ENCODE measurements around the gene GRWD1. TPM values are rescaled to one million over a fixed set of nuclear protein-coding genes. Genes with fewer than 3 reads are reported as not detected.

Gene GRWD1
- total and polyA plus RNA-seq, 2 of the 4 experiments (the other 2 are of a cell fraction), result 22.0 to 22.5 TPM

- no peak overlapping the region for H3K23ac ChIP-seq (ENCODE audit: low read depth, low read length)
- H2BK20ac ChIP-seq (ENCODE audit: low read depth, low read length), result no peak overlapping the region
- H2AFZ ChIP-seq (replicated peaks; ENCODE audit: low read length, poor library complexity), result peak overlapping the region; percentile 21
- no peak for ATAC-seq (ENCODE audit: low read depth)
- no peak overlapping the region for H4K91ac ChIP-seq (ENCODE audit: insufficient read depth, low read depth, low read length)
- no peaks in the 10 kb centered on the region for H3K36me3 ChIP-seq (ENCODE audit: control insufficient read depth, insufficient read depth, low read length)
- H3K4me2 ChIP-seq (ENCODE audit: low read depth, low read length), result no peak overlapping the region
- H3K14ac ChIP-seq (replicated peaks; ENCODE audit: low read depth, low read length), result no peak overlapping the region
- H3K4me1 ChIP-seq (ENCODE audit: control insufficient read depth, insufficient read depth, low read length), result peaks cover 4% of the 10 kb centered on the region; the same call in 1 of the 2 replicates
- H4K5ac ChIP-seq (ENCODE audit: low read depth, low read length), result no peak overlapping the region
- no peak overlapping the region for H3K27ac ChIP-seq (ENCODE audit: insufficient read depth, low read length)
- no peak overlapping the region for H2BK120ac ChIP-seq (ENCODE audit: low read depth, low read length)
- no peaks in the 10 kb centered on the region for H3K9me3 ChIP-seq (ENCODE audit: control insufficient read depth, insufficient read depth, low read length)
- H4K20me1 ChIP-seq (ENCODE audit: insufficient read depth, low read length), result no peaks in the 10 kb centered on the region; the same call in 1 of the 2 replicates
- peaks cover 0 to under 1% of the 10 kb centered on the region in 2 experiments; a peak in 1 of 4 replicates for H3K79me1 ChIP-seq (ENCODE audit: low read depth in 1 of 2, low read length in 2 of 2)
- in situ Hi-C loops (cut with MboI; ENCODE audit: low sequenced_read_pairs), result no loop called here
- no peak overlapping the region for H3K9ac ChIP-seq (ENCODE audit: low read depth, low read length)
- H3K9me1 ChIP-seq (ENCODE audit: insufficient read depth, low read length), result peaks cover 3% of the 10 kb centered on the region; the same call in 1 of the 2 replicates
- intact Hi-C loops (cut with micrococcal nuclease), result loop anchor here (10.0 kb wide), 1 partner anchor 71 kb away; the partner anchor contains the start of gene EMP3
- H3K4me3 ChIP-seq (ENCODE audit: insufficient read depth, low read depth, low read length), result no peak overlapping the region
- no peak overlapping the region for H3K18ac ChIP-seq (ENCODE audit: low read depth, low read length)
- DNase-seq, result no peak
- 90% methylated on average over 7 of the region's 24 CpGs; no CpG with 5 or more reads in 1 of the 2 experiments for WGBS, 2 experiments (ENCODE audit: extremely low coverage in 2 of 2, insufficient read length in 1 of 2)
- no peak overlapping the region for H3K56ac ChIP-seq (ENCODE audit: extremely low read depth, insufficient read depth, low read length)
- no peak overlapping the region for H2AK9ac ChIP-seq (replicated peaks; ENCODE audit: low read depth, low read length, poor library complexity)
- no peak for TF ChIP-seq CTCF (conservative IDR thresholded peaks at IDR 0.05; ENCODE audit: low read depth, low read length)
- no peak for TF ChIP-seq ELK1 (IDR thresholded peaks at IDR 0.05; ENCODE audit: borderline replicate concordance, low read depth, low read length)
- TF ChIP-seq MXI1 (IDR thresholded peaks at IDR 0.05; ENCODE audit: borderline replicate concordance, low read depth, low read length), result no peak
- no peak for TF ChIP-seq RAD21 (IDR thresholded peaks at IDR 0.05; ENCODE audit: low read length)
- TF ChIP-seq RCOR1 (IDR thresholded peaks at IDR 0.05; ENCODE audit: insufficient replicate concordance, low read length), result no peak
- H4K8ac ChIP-seq (ENCODE audit: low read depth in 2 of 2, low read length in 2 of 2), result no peak overlapping the region
- POLR2A ChIA-PET (ENCODE audit: unreplicated experiment), result no interaction called here
- peaks cover 54% of the 10 kb centered on the region for H3K27me3 ChIP-seq (ENCODE audit: control insufficient read depth, insufficient read depth, low read length)
- no peak overlapping the region for H2BK5ac ChIP-seq (ENCODE audit: low read depth, low read length, poor library complexity, severe bottlenecking)
- dilution Hi-C loops (cut with HindIII; ENCODE audit: low sequenced_read_pairs, unreplicated experiment), result no loop called here
- CTCF ChIA-PET, result no interaction called here
- H3K4ac ChIP-seq (ENCODE audit: low read depth, low read length), result no peak overlapping the region
- BruUV-seq (replicated peaks), result no TSS peak
- no peak overlapping the region for H2BK15ac ChIP-seq (ENCODE audit: low read depth, low read length)
- no peak overlapping the region for H2AK5ac ChIP-seq (ENCODE audit: low read depth, low read length)
These were observed 49.6 kb upstream of the GRWD1 start for GRCh38 chr19:48396016-48396823.
